H1 (cell line): ENCODE data around the gene ELFN2. TPM values are rescaled to one million over a fixed set of nuclear protein-coding genes. Genes with fewer than 3 reads are reported as not detected.

Source experiments
- EGR1 ChIP-seq: IDR thresholded peaks from 2 replicates; pipeline ENCODE4 v1.6.1; 2011; ENCODE audit warnings: low read depth, low read length, borderline replicate concordance
- MAFK ChIP-seq: IDR thresholded peaks from 2 replicates; pipeline ENCODE4 v1.6.1; 2012; ENCODE audit warnings: low read depth, mild to moderate bottlenecking, improper control_type of control experiment, low read length
- polyA plus RNA-seq, 7 experiments: library from polyadenylated mRNA; depleted of rRNA in 3 of 7; stranded (reverse) in 5 of 7; unstranded in 2 of 7; fragments of >200 nt in 5 of 7; fragments of 200-250 nt in 2 of 7; gene quantifications; 1 replicate in 5 of 7; 2 replicates in 1 of 7; 4 replicates in 1 of 7; pipeline versions ENCODE4 v1.2.1 to v1.2.3, GENCODE V29; 2011 to 2013; ENCODE audit warnings: missing spikeins in 2 of 7, mixed read lengths in 2 of 7
- total RNA-seq: library from RNA; stranded (reverse); fragmentation: NEBNext Ultra II Directional; extraction: Animal tissue kit (Norgen Biotek cat#: 25700); gene quantifications from 2 replicates; pipeline ENCODE4 v1.2.1, GENCODE V29; 2021

Gene ELFN2
- total and polyA plus RNA-seq, 2 of the 8 experiments (the other 6 are each of a cell fraction or from before 2014, with no cell fraction given), result 0.63 to 0.88 TPM

GRCh38 chr22:37416389-37416788 is 10.9 kb downstream of the ELFN2 start (continued):
- no peak for TF ChIP-seq MAFK
- TF ChIP-seq EGR1, result no peak
